ENCODE measurements around the gene EPN1.

The EPN1 gene

DNA sequence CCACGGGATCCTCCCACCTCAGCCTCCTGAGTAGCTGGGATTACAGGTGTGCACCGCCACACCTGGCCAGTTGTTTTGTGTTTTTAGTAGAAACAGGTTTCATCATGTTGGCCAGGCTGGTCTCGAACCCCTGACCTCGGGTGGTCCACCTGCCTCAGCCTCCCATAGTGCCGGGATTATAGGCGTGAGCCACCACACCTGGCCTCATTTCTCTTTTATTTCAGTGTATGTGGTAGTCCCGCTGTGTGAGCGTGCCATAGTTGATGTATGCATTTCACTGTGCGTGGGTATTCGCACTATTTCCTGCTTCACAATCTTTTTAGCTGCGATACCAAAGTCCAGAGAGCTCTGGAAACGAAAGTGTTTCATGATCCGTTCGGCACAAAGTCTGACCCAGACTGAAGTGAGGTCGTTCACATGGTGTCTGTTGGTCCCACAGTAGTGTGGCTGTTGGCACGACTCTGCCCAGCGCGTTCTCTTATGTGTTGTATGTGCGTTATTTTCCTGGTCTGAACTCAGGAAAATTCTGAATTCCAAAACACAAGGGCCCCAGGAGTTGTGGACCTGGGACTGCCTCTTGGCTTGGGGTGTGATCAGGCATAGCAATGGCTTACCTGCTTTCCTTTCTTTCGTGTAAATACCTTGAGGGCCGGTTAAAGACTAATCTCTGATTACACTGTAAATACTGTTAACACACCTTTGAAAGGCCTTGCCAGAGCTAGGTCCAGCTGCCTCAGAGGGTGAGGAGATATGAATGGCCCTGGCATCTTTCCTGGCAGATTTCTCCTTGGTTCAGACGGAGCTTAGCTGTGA, 8.6 kb downstream of the EPN1 start:
- TF ChIP-seq FOXP2 (optimal IDR thresholded peaks at IDR 0.05; ENCODE audit: control extremely low read depth, extremely low read length, insufficient read depth) (no peak), EZH2 (IDR thresholded peaks at IDR 0.05) (no peak), POLR2AphosphoS5 (IDR thresholded peaks at IDR 0.05; ENCODE audit: borderline replicate concordance, low read depth, low read length) (no peak)
- Histone ChIP-seq H3K4me3 (no peak overlapping the region), H3K9me3 (ENCODE audit: low read depth, low read length) (no peaks in the 10 kb centered on the region), H3K9ac (ENCODE audit: insufficient read length) (no peak overlapping the region), H3K27ac (no peak overlapping the region), H3K36me3 (ENCODE audit: insufficient read depth, low read length) (peaks cover 42% of the 10 kb centered on the region)
- no peak for DNase-seq (ENCODE audit: low read depth, low spot score)

DNA sequence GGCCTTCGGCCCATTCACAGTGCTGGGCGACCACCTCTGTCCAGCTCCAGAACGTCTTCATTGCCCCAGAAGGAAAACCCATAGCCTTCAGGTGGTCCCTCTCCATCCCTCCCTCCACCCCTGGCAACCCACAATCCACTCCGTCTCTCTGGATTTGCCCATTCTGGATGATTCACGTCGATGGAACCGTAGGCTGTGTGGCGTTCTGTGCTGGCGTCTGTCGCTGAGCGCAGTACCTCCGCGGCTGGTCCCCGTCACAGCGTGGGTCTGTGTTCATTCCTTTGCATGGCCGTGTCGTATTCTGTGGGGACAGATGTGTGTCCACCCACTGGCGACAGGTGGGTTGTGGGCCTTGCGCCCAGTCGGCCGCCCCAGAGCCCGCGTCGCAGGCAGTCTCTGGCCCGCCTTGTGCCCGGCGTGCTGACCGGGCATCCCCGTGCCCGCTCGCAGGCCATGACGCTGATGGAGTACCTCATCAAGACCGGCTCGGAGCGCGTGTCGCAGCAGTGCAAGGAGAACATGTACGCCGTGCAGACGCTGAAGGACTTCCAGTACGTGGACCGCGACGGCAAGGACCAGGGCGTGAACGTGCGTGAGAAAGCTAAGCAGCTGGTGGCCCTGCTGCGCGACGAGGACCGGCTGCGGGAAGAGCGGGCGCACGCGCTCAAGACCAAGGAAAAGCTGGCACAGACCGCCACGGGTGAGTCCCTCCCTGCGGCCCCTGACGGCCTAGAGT, 10.1 kb downstream of the EPN1 start:
- no peak for DNase-seq (ENCODE audit: low read depth, low spot score)
- no peak overlapping the region for H3K27ac ChIP-seq
- H3K9ac ChIP-seq (ENCODE audit: insufficient read length): no peak overlapping the region
- no peak overlapping the region for H3K4me3 ChIP-seq
- TF ChIP-seq FOXP2 (optimal IDR thresholded peaks at IDR 0.05; ENCODE audit: control extremely low read depth, extremely low read length, insufficient read depth) (no peak), POLR2AphosphoS5 (IDR thresholded peaks at IDR 0.05; ENCODE audit: borderline replicate concordance, low read depth, low read length) (no peak), EZH2 (IDR thresholded peaks at IDR 0.05) (no peak)
- H3K9me3 ChIP-seq (ENCODE audit: low read depth, low read length): no peaks in the 10 kb centered on the region
- H3K36me3 ChIP-seq (ENCODE audit: insufficient read depth, low read length): peaks cover 37% of the 10 kb centered on the region; the same call in 1 of the 2 replicates

DNA sequence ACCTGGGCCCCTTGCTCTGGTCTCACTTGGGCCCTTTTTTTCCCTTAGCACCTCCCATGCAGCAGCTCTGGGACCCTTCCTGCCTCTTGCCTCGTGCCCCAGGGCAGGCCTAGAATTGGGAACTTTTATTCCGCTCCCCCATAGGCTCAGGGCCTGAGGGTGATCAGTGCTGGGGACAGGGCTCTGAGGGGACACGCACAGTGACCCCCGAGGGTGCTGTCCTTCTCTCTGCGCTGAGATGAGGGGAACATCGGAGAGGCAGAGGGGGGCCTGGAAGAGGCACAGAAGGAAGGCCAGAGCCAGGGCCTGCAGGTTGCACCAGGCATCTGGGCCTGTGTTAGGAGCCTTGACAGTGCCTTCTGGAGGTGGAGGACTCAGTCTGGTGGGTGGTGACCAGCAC, 10.8 kb downstream of the EPN1 start:
- no peak for DNase-seq (ENCODE audit: low read depth, low spot score)
- no peaks in the 10 kb centered on the region for H3K9me3 ChIP-seq (ENCODE audit: low read depth, low read length)
- H3K36me3 ChIP-seq (ENCODE audit: insufficient read depth, low read length): peaks cover 30% of the 10 kb centered on the region; the same call in 1 of the 2 replicates
- no peak overlapping the region for H3K4me3 ChIP-seq
- no peak for TF ChIP-seq FOXP2 (optimal IDR thresholded peaks at IDR 0.05; ENCODE audit: control extremely low read depth, extremely low read length, insufficient read depth)
- TF ChIP-seq POLR2AphosphoS5 (IDR thresholded peaks at IDR 0.05; ENCODE audit: borderline replicate concordance, low read depth, low read length): no peak
- TF ChIP-seq EZH2 (IDR thresholded peaks at IDR 0.05): no peak
- no peak overlapping the region for H3K27ac ChIP-seq
- no peak overlapping the region for H3K9ac ChIP-seq (ENCODE audit: insufficient read length)

DNA sequence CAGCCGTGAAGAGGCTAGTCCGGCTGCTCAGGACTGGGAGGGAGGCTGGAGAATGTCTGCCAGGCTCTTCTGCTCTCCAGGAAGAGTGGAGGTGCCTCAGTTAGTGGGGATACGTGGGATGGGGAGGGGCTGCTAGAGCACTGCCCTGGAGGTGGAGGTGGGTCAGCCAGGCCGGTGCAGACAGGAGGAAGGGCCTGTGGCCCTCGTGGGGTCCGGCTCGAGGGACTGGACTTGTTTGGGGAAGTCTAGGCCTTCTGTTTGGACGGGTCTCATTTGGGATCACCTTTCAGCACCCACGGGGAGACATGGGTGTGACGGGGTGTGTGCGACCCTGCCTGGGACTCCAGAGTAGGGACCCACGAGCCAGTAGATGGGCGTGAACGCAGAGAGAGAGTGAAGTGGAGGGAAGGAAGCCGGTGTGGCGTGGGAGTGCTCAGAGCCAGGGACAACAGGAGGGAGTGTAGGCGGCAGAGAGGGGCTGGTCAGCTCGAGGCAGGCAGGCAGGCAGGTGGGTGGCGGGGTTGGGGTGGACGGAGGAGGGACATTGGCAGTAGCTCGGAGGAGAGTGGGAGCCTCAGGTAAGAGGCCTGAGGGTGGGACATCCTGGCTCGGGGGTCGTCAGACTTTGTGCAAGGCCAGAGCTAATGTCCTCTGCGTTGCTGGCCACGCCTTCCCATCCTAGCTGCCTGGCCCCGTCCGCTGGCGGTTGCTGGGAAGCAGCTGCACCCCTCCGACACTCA, 11.5 kb downstream of the EPN1 start:
- DNase-seq (ENCODE audit: low read depth, low spot score): no peak
- Histone ChIP-seq H3K9ac (ENCODE audit: insufficient read length) (no peak overlapping the region), H3K27ac (no peak overlapping the region), H3K36me3 (ENCODE audit: insufficient read depth, low read length) (peaks cover 28% of the 10 kb centered on the region; the same call in 1 of the 2 replicates), H3K4me3 (no peak overlapping the region), H3K9me3 (ENCODE audit: low read depth, low read length) (no peaks in the 10 kb centered on the region)
- TF ChIP-seq EZH2 (IDR thresholded peaks at IDR 0.05) (no peak), FOXP2 (optimal IDR thresholded peaks at IDR 0.05; ENCODE audit: control extremely low read depth, extremely low read length, insufficient read depth) (no peak)

DNA sequence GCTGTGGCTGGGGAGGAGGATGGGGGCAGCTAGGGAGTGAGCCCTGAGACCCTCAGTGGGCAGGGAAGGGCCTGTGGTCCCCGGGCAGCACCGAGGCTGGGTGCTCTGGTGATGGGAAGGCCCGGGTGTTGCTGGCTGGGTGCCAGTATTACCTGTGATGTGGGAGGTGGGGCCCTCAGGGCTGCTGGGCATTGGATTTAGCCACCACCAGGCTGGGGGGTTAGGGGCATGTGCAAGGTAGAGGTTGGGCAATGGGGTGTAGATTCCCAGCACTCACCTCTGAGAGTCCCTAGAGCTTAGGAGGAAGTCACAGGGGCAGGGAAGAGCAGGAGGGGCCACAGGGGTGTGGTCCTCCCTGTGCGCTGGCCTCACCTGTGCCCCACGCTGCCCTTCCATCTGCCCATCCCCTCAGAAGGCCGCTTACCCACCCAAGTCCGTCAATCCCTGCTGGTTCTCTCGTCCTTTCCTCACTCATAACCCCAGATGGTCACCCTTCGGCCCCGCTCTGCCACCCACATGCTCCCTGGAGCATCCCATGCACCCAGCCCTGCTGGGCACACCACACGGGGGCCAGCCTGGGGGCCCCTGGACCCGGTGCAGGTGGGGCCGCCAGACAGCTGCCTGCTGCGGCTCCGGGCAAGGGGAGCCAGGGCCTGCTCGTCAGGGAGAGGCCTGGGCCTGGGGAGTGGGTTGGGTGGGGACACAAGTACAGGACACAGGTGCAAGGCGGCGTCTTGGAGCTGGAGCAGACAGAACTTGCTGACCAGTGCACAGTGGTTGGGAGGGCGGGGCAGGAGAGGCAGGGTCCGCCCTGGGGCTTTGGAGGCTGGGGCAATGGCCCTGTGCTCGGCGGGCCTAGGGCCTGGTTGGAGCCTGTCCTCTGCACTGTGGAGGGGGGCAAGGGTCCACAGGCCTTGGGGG, 12.5 kb downstream of the EPN1 start:
- no peak overlapping the region for H3K9ac ChIP-seq (ENCODE audit: insufficient read length)
- DNase-seq (ENCODE audit: low read depth, low spot score): no peak

DNA sequence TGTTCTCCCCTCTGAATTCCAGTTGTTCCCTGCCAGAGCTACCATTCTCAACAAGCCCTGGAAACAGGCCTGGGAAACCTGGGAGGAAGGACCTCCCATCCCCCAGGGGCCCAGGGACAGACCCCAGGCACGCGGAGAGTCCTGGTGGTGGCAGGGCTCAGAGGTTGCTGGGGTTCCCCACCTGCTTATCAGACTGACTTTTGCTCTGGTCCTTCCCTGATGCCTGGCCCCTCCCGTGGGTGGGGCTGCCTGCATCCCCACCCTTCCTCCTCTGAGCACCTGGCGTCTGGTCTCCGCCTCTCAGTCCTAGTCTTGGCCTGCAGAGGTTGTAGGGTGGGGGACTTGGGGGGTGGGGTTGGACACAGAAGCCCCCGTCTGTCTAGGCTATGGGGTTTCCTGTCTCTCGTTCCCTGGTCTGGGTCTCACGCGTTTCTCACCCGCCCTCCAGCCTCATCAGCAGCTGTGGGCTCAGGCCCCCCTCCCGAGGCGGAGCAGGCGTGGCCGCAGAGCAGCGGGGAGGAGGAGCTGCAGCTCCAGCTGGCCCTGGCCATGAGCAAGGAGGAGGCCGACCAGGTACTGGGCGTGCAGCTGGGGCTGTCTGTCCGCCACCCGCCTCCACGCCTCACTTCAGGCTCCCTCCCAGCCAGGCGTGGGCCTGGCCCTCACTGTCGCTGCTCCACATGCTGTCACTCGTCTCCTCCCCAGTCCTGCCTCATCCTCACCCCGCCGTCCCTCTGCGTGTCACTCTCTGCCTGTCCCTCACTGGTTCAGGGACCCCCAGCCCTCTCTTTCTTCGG, 13.6 kb downstream of the EPN1 start:
- no peak for DNase-seq (ENCODE audit: low read depth, low spot score)
- Histone ChIP-seq H3K36me3 (ENCODE audit: insufficient read depth, low read length) (peaks cover 27% of the 10 kb centered on the region; the same call in 1 of the 2 replicates), H3K9ac (ENCODE audit: insufficient read length) (no peak overlapping the region)

More for the DNA sequence above, 12.5 kb downstream of the EPN1 start:
- peaks cover 19% of the 10 kb centered on the region; the same call in 1 of the 2 replicates for H3K36me3 ChIP-seq (ENCODE audit: insufficient read depth, low read length)
- H3K4me3 ChIP-seq: no peak overlapping the region
- H3K9me3 ChIP-seq (ENCODE audit: low read depth, low read length): no peaks in the 10 kb centered on the region
- no peak for TF ChIP-seq FOXP2 (optimal IDR thresholded peaks at IDR 0.05; ENCODE audit: control extremely low read depth, extremely low read length, insufficient read depth)
- no peak for TF ChIP-seq POLR2AphosphoS5 (IDR thresholded peaks at IDR 0.05; ENCODE audit: borderline replicate concordance, low read depth, low read length)
- TF ChIP-seq EZH2 (IDR thresholded peaks at IDR 0.05): no peak
- H3K27ac ChIP-seq: no peak overlapping the region

More for the DNA sequence above, 13.6 kb downstream of the EPN1 start:
- Histone ChIP-seq H3K4me3 (no peak overlapping the region), H3K27ac (no peak overlapping the region), H3K9me3 (ENCODE audit: low read depth, low read length) (no peaks in the 10 kb centered on the region)
- TF ChIP-seq FOXP2 (optimal IDR thresholded peaks at IDR 0.05; ENCODE audit: control extremely low read depth, extremely low read length, insufficient read depth) (no peak), POLR2AphosphoS5 (IDR thresholded peaks at IDR 0.05; ENCODE audit: borderline replicate concordance, low read depth, low read length) (no peak), EZH2 (IDR thresholded peaks at IDR 0.05) (no peak)
